Muscle layer of colon (tissue), 2 donors: ENCODE data around the gene TMEM81.

Experiments
- H3K27ac ChIP-seq: one replicate; pipeline ENCODE4 v1.7.0; 2013; ENCODE audit warnings: low read depth, mild to moderate bottlenecking, low read length, moderate library complexity
- H3K27me3 ChIP-seq, 2 donors: one replicate each; pipeline ENCODE4 v1.7.0; 2013; ENCODE audit warnings: low read length in 2 of 2, mild to moderate bottlenecking in 2 of 2; ENCODE audit not compliant: insufficient read depth in 2 of 2, control insufficient read depth in 1 of 2
- H3K36me3 ChIP-seq: one replicate; pipeline ENCODE4 v1.7.0; 2013; ENCODE audit warnings: mild to moderate bottlenecking, low read length; ENCODE audit not compliant: insufficient read depth
- H3K4me1 ChIP-seq: one replicate; pipeline ENCODE4 v1.7.0; 2013; ENCODE audit warnings: mild to moderate bottlenecking, low read length; ENCODE audit not compliant: insufficient read depth
- H3K4me3 ChIP-seq, 2 donors: one replicate each; pipeline ENCODE4 v1.7.0; 2013; ENCODE audit warnings: low read length in 2 of 2, low read depth in 1 of 2, mild to moderate bottlenecking in 1 of 2, moderate library complexity in 1 of 2
- H3K9ac ChIP-seq: one replicate; pipeline ENCODE4 v1.7.0; 2013; ENCODE audit warnings: low read length
- H3K9me3 ChIP-seq: one replicate; pipeline ENCODE4 v1.7.0; 2013; ENCODE audit warnings: mild to moderate bottlenecking, low read length
- donor health status: abdominal sarcoma.
- donor health status: Adenocarcinoma of cecum.

TMEM81 gene

DNA sequence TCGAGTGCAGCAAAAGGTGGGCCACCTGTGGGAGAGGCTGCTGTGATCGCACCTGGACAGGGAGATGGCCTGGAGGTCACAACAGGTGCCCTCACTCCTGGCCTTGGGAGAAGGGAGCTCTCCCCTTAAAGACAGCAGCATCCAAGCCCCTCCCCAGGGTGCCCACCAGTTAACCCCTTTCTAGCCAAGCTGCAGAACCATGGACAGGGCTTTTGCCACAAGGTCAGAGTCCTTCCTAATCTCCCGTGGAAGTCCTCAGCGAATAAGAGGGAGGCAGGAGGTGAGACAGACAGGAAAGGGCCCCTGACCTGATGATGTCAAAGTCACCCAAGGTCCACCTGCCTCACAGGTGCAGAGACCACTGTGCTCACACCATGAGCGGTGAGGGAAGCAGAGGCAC lies 39.5 kb downstream of the TMEM81 start:
- Histone ChIP-seq H3K4me3 (no peak overlapping the region), H3K27ac (no peak overlapping the region)

DNA sequence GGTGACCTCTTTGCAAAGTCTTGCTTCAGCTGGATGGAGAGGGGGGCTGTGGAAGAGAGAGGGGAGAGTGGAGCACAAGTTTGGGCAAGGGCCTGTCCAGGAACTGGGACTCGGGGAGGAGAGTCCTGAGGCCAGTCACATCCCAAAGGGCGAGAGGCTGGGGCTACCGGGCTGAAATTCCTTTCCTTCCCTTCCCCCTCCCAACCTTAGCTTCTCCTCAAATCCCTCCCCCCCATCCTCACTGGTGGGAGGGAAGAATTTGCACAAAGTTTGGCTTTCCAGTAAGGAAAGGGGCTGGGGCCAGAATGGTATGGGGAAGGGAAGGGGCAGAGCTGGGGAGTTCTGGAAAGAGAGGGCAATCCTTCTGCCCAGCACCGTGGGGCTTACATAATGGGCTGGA lies 40.4 kb downstream of the TMEM81 start:
- no peak overlapping the region for H3K4me3 ChIP-seq

More for the DNA sequence above, 39.5 kb downstream of the TMEM81 start:
- no peak overlapping the region for H3K9ac ChIP-seq
- H3K9me3 ChIP-seq = no peaks in the 10 kb centered on the region
- no peaks in the 10 kb centered on the region for H3K36me3 ChIP-seq
- H3K4me1 ChIP-seq = no peaks in the 10 kb centered on the region
- peaks cover 9 to 42% of the 10 kb centered on the region in 2 donors for H3K27me3 ChIP-seq

DNA sequence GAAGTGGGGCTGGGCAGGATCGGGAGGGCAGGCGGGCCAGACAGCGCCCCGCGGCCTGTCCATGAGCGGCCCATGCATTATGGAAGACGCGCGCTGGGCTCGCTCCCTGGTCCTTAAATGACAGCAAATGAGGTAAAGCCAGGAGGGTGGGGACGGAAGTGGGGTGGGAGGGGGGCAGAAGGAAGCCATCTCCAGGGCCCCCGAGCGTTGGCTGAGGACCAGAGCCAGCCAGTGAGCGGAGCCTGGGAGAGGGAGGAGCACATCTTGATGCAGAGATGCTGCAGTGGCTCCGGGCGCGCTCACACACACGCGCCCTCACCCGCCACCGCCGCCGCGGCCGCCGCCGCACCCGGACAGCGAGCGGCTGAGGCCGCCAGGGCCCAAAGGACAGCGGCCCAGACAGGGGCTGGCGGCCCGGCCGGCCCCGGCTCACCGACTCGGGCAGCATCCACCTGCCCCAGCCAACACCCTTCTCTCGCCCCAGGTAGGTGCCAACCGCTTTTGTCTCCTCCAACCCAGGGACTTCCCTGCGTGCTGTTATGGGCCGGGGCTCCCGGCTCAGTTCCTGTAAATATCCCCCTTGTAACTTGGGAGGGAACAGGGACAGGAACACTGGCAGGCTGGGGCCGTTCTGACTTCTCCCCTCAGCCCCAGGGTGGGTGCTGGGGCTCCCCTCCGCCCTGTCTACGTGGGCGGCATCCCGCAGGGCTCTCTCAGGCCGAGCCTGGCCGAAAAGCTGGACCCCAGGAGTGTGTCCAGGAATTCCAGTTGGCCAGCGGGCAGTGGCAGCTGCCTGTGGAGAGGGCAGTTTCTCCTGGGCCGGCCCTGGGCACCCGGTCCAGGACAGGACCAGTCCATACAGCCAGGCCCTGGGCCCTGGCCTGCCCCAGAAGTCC lies 41.1 kb downstream of the TMEM81 start, which contains the start of gene CNTN2:
Gene CNTN2 (plus strand): TSS at position 302 of the 896 bp plus-strand sequence. CDS start 9,974 bp downstream, outside the sequence.
- Histone ChIP-seq H3K9ac (no peak within 1 kb of the TSS), H3K4me3 (no peak within 1 kb of the TSS), H3K36me3 (no peaks in the 10 kb centered on the region), H3K27me3 (peaks cover 9 to 38% of the 10 kb centered on the region in 2 donors), H3K9me3 (no peaks in the 10 kb centered on the region), H3K27ac (no peak within 1 kb of the TSS), H3K4me1 (no peaks in the 10 kb centered on the region)

More for the DNA sequence above, 40.4 kb downstream of the TMEM81 start:
- no peaks in the 10 kb centered on the region for H3K4me1 ChIP-seq
- H3K36me3 ChIP-seq = no peaks in the 10 kb centered on the region
- no peak overlapping the region for H3K9ac ChIP-seq
- no peaks in the 10 kb centered on the region for H3K9me3 ChIP-seq
- peaks cover 9 to 42% of the 10 kb centered on the region in 2 donors for H3K27me3 ChIP-seq
- H3K27ac ChIP-seq = no peak overlapping the region

DNA sequence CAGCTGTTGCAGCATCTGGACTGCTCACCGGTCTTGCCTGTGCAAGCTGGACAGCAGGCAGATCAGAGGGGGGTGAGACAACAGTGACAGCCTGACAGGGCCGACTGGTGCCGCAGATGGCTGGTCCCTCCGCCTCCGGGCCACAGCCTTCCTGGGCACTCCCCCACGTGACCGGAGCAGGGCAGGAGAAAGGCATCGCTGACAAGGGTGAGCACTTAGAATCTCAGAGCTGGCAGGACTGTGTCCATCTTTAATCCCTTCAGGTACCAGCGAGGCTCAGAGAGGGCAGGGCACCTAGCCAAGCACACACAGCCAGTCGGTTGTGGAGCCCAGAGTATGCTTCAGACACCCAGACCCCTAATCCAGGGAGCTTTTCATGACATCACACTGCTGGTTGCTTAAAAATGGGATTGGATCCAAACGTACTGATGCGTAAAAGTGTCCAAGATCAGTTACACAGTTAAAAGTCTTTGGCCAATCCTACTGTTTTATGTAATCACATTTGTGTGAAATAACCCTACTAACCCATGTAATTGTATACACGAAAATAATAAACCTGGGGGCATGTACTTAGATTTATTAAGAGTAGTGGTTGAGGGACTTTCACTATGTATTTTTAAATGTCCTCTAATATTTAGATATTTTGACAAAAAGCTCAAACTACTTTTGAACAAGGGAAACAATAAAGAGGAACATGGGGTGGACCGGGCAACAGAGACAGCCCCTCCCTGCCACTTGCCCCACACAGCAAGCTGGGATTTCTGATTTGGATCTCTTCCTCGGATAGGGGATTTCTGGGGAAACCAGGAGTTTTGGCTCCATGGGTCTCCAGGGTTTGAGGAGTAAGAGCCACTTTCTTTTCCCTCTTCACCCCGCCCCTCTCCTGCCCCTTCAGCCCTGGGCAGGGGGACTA lies 42.0 kb downstream of the TMEM81 start:
- Histone ChIP-seq H3K9ac (no peak overlapping the region), H3K27me3 (peaks cover 9 to 32% of the 10 kb centered on the region in 2 donors), H3K4me1 (no peaks in the 10 kb centered on the region), H3K4me3 (no peak overlapping the region), H3K27ac (no peak overlapping the region), H3K9me3 (no peaks in the 10 kb centered on the region), H3K36me3 (no peaks in the 10 kb centered on the region)

DNA sequence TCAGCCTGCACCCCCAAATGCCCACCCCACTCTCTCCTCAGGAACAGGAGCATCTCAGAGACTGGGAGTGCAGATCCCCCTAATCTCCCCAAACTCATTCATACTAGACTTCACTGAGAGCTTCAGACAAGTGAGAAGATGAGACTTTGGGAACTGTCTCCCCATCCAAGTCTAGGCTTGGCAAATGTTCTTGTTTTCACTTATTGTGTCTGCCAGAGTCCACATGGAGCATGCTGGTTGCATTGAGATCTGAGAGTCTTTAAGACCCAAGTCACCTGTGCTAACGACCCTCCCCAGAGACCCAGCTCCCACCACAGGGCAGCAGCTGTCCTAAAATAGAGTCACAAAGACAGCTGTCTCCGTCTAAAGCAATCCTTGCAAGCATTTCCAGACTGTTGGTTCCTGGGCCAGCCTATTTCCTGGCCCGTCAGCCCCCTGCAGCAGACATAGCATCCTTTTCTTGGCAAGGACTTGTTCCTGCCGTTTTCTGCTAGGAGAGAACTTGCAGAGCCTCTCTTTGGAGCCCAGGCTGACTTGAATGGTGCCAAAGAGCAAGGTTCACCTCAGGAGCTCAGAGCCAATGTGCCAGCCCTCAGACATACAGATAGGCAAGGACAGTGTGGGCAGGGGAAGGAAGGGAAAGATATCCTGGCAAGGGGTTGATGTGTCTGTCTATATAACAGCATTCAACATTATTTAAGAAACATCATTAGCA lies 43.1 kb downstream of the TMEM81 start:
- Histone ChIP-seq H3K9me3 (no peaks in the 10 kb centered on the region), H3K27me3 (peaks cover 9 to 27% of the 10 kb centered on the region in 2 donors), H3K27ac (no peak overlapping the region), H3K36me3 (no peaks in the 10 kb centered on the region), H3K4me1 (no peaks in the 10 kb centered on the region), H3K9ac (no peak overlapping the region), H3K4me3 (no peak overlapping the region)

DNA sequence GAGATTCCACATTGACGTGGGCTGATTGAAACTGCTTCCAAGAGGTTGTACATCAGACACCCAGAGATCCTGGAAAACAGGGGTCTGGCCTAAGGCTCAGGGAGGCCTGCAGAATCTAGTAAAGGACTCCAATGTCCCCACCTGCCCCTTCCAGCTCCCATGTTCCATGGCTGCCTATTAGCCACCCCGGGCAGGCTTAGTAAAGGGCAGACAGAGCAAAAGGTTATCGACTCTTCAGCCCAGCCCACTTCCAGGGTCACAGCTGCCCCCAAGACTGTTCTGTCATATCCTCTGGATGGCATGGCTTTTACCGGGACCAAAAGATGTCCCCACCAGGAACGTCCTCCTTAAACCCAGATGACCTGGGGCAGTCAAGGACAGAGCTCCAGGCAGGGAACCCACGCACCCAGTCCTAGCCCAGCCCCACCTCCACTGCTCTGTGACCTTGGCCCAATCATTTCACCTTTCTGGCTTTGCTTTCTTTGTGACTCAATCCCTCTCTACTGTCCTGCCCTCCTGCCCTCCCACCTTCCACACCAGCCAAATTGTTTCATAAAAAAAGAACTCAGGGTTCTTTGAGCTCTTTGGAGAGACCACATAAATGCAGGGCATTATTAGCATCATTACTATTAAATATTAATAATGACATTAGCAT lies 46.0 kb downstream of the TMEM81 start:
- Histone ChIP-seq H3K27ac (no peak overlapping the region), H3K27me3 (peaks cover 0 to 8% of the 10 kb centered on the region in 2 donors), H3K4me1 (no peaks in the 10 kb centered on the region), H3K9ac (no peak overlapping the region), H3K4me3 (no peak overlapping the region), H3K9me3 (no peaks in the 10 kb centered on the region), H3K36me3 (no peaks in the 10 kb centered on the region)

DNA sequence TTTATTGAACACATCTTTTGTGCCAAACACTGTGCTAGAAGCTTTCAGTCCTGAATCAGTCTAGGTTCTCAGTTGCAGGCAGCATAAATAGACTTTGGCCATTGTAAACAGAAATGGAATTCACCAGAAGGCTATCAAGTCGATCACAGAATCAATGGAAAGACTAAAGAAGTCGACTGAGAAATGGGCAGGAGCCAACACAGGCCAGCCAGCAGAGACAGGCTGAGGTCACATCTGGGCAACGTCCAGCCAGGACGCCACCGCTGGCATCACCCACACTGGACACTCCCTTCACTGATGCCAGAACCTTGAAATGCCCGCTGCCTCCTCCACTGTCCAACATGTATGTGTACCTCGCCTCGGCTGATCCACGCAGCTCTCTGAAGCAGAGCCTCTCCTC lies 46.7 kb downstream of the TMEM81 start:
- Histone ChIP-seq H3K27me3 (peaks cover 0 to 6% of the 10 kb centered on the region in 2 donors), H3K36me3 (no peaks in the 10 kb centered on the region), H3K9ac (no peak overlapping the region), H3K4me3 (no peak overlapping the region), H3K27ac (no peak overlapping the region), H3K9me3 (no peaks in the 10 kb centered on the region), H3K4me1 (no peaks in the 10 kb centered on the region)
